Measurements from ENCODE around the gene TNC. TPM values are rescaled to one million over a fixed set of nuclear protein-coding genes. Genes with fewer than 3 reads are reported as not detected.

Gene TNC
- total RNA-seq, 4 donors from 2014 or later = 79.7 to 242 (median 161) TPM

DNA sequence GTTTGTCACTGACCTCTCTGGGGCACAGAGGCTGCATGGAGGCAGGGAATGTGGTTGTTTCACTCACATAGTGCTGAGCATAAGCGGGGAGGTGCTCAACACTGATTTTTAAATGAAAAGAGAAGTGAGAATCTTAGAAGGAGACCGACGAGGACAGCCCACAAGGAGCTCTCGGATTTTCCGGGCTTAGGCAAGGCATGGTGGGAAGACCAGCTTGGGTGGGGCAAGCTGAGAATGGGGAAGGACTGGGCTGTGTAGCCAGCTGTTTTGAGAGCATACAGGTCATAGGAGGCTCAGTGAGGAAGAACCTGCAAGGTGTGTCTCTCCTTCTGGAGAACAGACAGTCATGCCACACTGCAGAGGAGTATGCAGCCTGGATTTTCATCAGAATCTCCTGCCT is 101.6 kb downstream of the TNC start:
- intact Hi-C loops (cut with DNase I; ENCODE audit: low total_unique reads) = no loop called here
- DNase-seq = no peak
- TF ChIP-seq, protein P1, sequence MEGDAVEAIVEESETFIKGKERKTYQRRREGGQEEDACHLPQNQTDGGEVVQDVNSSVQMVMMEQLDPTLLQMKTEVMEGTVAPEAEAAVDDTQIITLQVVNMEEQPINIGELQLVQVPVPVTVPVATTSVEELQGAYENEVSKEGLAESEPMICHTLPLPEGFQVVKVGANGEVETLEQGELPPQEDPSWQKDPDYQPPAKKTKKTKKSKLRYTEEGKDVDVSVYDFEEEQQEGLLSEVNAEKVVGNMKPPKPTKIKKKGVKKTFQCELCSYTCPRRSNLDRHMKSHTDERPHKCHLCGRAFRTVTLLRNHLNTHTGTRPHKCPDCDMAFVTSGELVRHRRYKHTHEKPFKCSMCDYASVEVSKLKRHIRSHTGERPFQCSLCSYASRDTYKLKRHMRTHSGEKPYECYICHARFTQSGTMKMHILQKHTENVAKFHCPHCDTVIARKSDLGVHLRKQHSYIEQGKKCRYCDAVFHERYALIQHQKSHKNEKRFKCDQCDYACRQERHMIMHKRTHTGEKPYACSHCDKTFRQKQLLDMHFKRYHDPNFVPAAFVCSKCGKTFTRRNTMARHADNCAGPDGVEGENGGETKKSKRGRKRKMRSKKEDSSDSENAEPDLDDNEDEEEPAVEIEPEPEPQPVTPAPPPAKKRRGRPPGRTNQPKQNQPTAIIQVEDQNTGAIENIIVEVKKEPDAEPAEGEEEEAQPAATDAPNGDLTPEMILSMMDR (IDR thresholded peaks at IDR 0.05) = no peak
- H3K36me3 ChIP-seq = no peaks in the 10 kb centered on the region
- peak overlapping the region in 1 of 2 donors; percentile 92 for H3K27ac ChIP-seq
- H3K4me1 ChIP-seq = peaks cover 0 to 9% of the 10 kb centered on the region in 2 donors
- no peaks in the 10 kb centered on the region for H3K27me3 ChIP-seq
- H3K9me3 ChIP-seq = no peaks in the 10 kb centered on the region
- H3K4me3 ChIP-seq = no peak overlapping the region

DNA sequence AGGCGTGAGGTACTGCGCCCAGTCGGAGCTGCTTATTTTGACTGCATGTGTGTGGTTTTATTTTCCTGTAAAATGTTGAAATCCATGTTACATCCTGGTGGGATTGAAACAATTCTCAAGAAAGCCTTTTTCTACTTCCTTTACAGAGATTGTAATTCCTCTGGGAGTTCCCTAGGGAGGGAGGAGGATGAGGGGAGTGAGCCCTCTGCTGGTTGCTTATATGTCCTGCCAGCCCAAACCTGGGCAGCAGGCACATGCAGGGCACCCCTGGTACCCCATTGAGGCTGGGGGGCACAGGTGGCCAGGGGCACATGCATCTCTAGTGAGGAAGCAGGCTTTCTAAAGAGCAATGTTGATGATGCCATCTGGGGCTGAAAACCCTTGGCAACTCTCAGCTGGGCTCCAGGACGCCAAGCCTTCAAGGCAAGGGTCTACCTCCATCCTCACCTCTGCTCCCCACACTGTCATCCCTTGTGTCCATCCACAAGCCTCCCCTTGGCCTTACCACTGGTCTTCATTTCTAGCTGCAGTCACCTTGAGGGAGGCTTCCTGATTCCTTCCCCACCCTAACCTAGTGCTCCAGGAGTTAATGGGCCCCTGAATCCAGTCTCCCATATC is 102.8 kb downstream of the TNC start:
- H3K27me3 ChIP-seq = no peaks in the 10 kb centered on the region
- H3K4me3 ChIP-seq = no peak overlapping the region
- no peak for DNase-seq
- H3K36me3 ChIP-seq = no peaks in the 10 kb centered on the region
- H3K27ac ChIP-seq = no peak overlapping the region
- H3K4me1 ChIP-seq = peaks cover 0 to 9% of the 10 kb centered on the region in 2 donors
- intact Hi-C loops (cut with DNase I; ENCODE audit: low total_unique reads) = no loop called here
- TF ChIP-seq, protein P1 (IDR thresholded peaks at IDR 0.05) = peak; percentile 21 to 39 (median 38)
- TF ChIP-seq POLR2A (IDR thresholded peaks at IDR 0.05) = no peak
- no peaks in the 10 kb centered on the region for H3K9me3 ChIP-seq

DNA sequence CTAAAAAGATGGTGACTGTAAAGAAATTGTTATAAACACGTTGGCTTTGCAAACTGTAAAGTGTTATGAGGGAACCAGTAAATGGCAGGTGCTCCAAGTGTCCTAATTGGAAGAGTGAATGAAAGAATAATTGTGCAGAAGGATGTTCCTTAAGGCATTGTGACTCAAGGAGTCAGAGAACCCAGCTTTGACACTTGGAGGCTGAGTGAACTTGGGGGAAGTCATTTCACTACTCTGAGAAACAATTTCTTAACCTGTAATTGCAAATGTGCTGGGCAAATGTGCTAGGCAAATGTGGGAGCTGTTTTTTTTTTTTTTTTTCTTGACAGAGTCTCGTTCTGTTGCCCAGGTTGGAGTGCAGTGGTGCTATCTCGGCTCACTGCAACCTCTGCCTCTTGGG is 103.5 kb downstream of the TNC start:
- DNase-seq = no peak
- peaks cover 0 to 9% of the 10 kb centered on the region in 2 donors for H3K4me1 ChIP-seq
- H3K4me3 ChIP-seq = no peak overlapping the region
- intact Hi-C loops (cut with DNase I; ENCODE audit: low total_unique reads) = no loop called here
- TF ChIP-seq, protein P1 (IDR thresholded peaks at IDR 0.05) = no peak
- TF ChIP-seq POLR2A (IDR thresholded peaks at IDR 0.05) = no peak
- H3K9me3 ChIP-seq = no peaks in the 10 kb centered on the region
- H3K27ac ChIP-seq = no peak overlapping the region
- no peaks in the 10 kb centered on the region for H3K36me3 ChIP-seq
- H3K27me3 ChIP-seq = no peaks in the 10 kb centered on the region

DNA sequence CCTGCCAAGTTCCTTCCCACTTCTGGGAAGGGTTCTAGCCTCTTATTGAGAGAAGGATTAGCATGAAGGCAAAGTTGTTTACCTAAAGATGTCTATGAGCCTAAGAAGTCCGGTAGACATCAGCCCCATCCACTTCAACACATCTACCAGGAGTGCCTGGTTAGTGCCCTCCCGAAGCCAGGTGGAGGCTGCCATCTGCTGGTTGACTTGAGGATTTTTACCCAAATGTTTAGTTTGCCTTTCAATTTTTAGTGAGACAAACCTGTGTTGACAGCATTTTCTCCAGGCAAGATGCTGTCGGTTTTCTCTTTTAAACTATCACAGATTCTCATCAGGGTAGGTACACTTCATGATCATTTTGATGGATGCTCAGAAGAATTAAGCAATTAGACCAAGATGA is 104.0 kb downstream of the TNC start:
- Histone ChIP-seq H3K36me3 (no peaks in the 10 kb centered on the region), H3K4me3 (no peak overlapping the region), H3K9me3 (no peaks in the 10 kb centered on the region), H3K27me3 (no peaks in the 10 kb centered on the region), H3K27ac (no peak overlapping the region), H3K4me1 (peaks cover 0 to 9% of the 10 kb centered on the region in 2 donors)
- no peak for TF ChIP-seq POLR2A (IDR thresholded peaks at IDR 0.05)
- TF ChIP-seq, protein P1 (IDR thresholded peaks at IDR 0.05) = peak; percentile 79 to 80 (median 80)
- intact Hi-C loops (cut with DNase I; ENCODE audit: low total_unique reads) = no loop called here
- DNase-seq = peak; percentile 57 to 63

DNA sequence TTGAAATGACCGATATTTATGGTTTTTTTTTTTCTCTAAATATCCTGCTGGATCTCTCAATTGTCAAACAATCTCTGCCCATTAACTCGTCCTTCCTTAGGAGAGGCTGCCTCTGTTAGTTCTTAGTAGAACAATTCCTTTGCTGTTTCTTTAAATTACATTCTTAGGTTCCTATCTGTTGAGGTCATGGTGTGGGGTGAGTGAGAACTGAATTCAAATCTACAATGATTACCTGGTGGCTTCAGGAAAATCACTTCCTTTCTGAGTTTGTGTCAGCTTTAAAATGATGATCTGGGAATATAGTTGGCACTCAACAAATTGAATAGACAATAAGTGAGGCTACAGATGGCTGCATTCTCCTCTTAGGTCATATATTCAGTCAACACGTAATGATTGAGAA is 105.5 kb downstream of the TNC start:
- Histone ChIP-seq H3K27ac (no peak overlapping the region), H3K27me3 (no peaks in the 10 kb centered on the region), H3K9me3 (no peaks in the 10 kb centered on the region), H3K4me3 (no peak overlapping the region), H3K4me1 (no peaks in the 10 kb centered on the region), H3K36me3 (no peaks in the 10 kb centered on the region)
- DNase-seq = no peak
- TF ChIP-seq, protein P1 (IDR thresholded peaks at IDR 0.05) = no peak
- no peak for TF ChIP-seq POLR2A (IDR thresholded peaks at IDR 0.05)
- intact Hi-C loops (cut with DNase I; ENCODE audit: low total_unique reads) = no loop called here
